ENCODE measurements around the gene CHIT1. TPM values are rescaled to one million over a fixed set of nuclear protein-coding genes. Genes with fewer than 3 reads are reported as not detected.
"Not testable (repeated sequence)": the region's sequence is repeated elsewhere in the genome, so short reads cannot be mapped to it uniquely, and the experiment has no call there.

CHIT1 gene
- total RNA-seq, 1 experiment from 2014 or later = not detected

GRCh38 chr1:203263496-203263895 lies 34.0 kb upstream of the CHIT1 start:
- ChIA-PET POLR2A (no interaction called here), CTCF (interaction anchor here (0.6 to 0.7 kb wide), 2 partner anchors 64 to 145 kb away, joined by 4 to 7 read pairs; no protein-coding TSS in a partner anchor)
- no peaks in the 10 kb centered on the region for H3K4me1 ChIP-seq (ENCODE audit: control insufficient read depth, insufficient read depth, low read length)
- intact Hi-C loops (cut with micrococcal nuclease; ENCODE audit: unreplicated experiment) = no loop called here
- no peaks in the 10 kb centered on the region for H3K9me3 ChIP-seq (ENCODE audit: control insufficient read depth, insufficient read depth, low read depth, low read length)
- in situ Hi-C loops (cut with HindIII; ENCODE audit: low pct_unique_long_range_greater_than_20kb, low sequenced_read_pairs) = no loop called here
- no peaks in the 10 kb centered on the region for H3K27me3 ChIP-seq (ENCODE audit: control insufficient read depth, insufficient read depth, low read length)
- ATAC-seq (no peak), DNase-seq (ENCODE audit: low read depth, low spot score) (no peak)
- H3K27ac ChIP-seq (ENCODE audit: low read length) = no peak overlapping the region
- TF ChIP-seq TCF7L2 (IDR thresholded peaks at IDR 0.05; ENCODE audit: low read depth, low read length) = no peak
- TF ChIP-seq POLR2AphosphoS5 (IDR thresholded peaks at IDR 0.05; ENCODE audit: low read depth, low read length) = no peak
- no peak for TF ChIP-seq SIN3A (IDR thresholded peaks at IDR 0.05; ENCODE audit: borderline replicate concordance, insufficient read depth, low read depth, low read length)
- no peak for TF ChIP-seq REST (IDR thresholded peaks at IDR 0.05; ENCODE audit: insufficient read depth in 1 of 2, low read depth in 2 of 2, low read length in 1 of 2)
- no peak for TF ChIP-seq CTCF (IDR thresholded peaks at IDR 0.05)
- no peak overlapping the region for H3K4me3 ChIP-seq (ENCODE audit: low read depth in 2 of 2, low read length in 2 of 2)
- no peaks in the 10 kb centered on the region for H3K36me3 ChIP-seq (ENCODE audit: control insufficient read depth, insufficient read depth, low read length)
- BruUV-seq (replicated peaks) = no TSS peak

GRCh38 chr1:203256636-203257035 lies 27.2 kb upstream of the CHIT1 start:
- H3K9me3 ChIP-seq (ENCODE audit: control insufficient read depth, insufficient read depth, low read depth, low read length); intact Hi-C loops (cut with micrococcal nuclease; ENCODE audit: unreplicated experiment); POLR2A ChIA-PET; ATAC-seq; H3K4me3 ChIP-seq (ENCODE audit: low read depth in 2 of 2, low read length in 2 of 2); H3K27ac ChIP-seq (ENCODE audit: low read length); H3K36me3 ChIP-seq (ENCODE audit: control insufficient read depth, insufficient read depth, low read length); H3K4me1 ChIP-seq (ENCODE audit: control insufficient read depth, insufficient read depth, low read length); in situ Hi-C loops (cut with HindIII; ENCODE audit: low pct_unique_long_range_greater_than_20kb, low sequenced_read_pairs); BruUV-seq (replicated peaks); DNase-seq (ENCODE audit: low read depth, low spot score): not testable (repeated sequence)
- peaks cover 18% of the 10 kb centered on the region; the same call in 1 of the 2 replicates for H3K27me3 ChIP-seq (ENCODE audit: control insufficient read depth, insufficient read depth, low read length)
- CTCF ChIA-PET = interaction anchor here (1.7 kb wide), 1 partner anchor 11 kb away, joined by 4 read pairs; no protein-coding TSS in a partner anchor

GRCh38 chr1:203254782-203255181 lies 25.3 kb upstream of the CHIT1 start:
- H3K4me3 ChIP-seq (ENCODE audit: low read depth in 2 of 2, low read length in 2 of 2); intact Hi-C loops (cut with micrococcal nuclease; ENCODE audit: unreplicated experiment); H3K27ac ChIP-seq (ENCODE audit: low read length); BruUV-seq (replicated peaks); in situ Hi-C loops (cut with HindIII; ENCODE audit: low pct_unique_long_range_greater_than_20kb, low sequenced_read_pairs); H3K36me3 ChIP-seq (ENCODE audit: control insufficient read depth, insufficient read depth, low read length); ATAC-seq; H3K9me3 ChIP-seq (ENCODE audit: control insufficient read depth, insufficient read depth, low read depth, low read length); CTCF ChIA-PET; H3K4me1 ChIP-seq (ENCODE audit: control insufficient read depth, insufficient read depth, low read length); DNase-seq (ENCODE audit: low read depth, low spot score): not testable (repeated sequence)
- peaks cover 18% of the 10 kb centered on the region; the same call in 1 of the 2 replicates for H3K27me3 ChIP-seq (ENCODE audit: control insufficient read depth, insufficient read depth, low read length)
- POLR2A ChIA-PET = interaction anchor here (0.6 kb wide), 1 partner anchor 93 kb away, joined by 4 read pairs; no protein-coding TSS in a partner anchor

All from Panc1 (cell line).